B cell (primary cell): ENCODE measurements around the gene THEMIS. TPM values are rescaled to one million over a fixed set of nuclear protein-coding genes. Genes with fewer than 3 reads are reported as not detected.

Experiments
- ATAC-seq: fragments of 200-7000 bp; cut with Tn5 transposase; one replicate; pipeline ENCODE4 v1.10.0; 2021; ENCODE audit warnings: low read depth, mild to moderate bottlenecking, moderate number of reproducible peaks, moderate library complexity
- CTCF ChIA-PET: fragments of 350-600 bp; sonication (Branson Sonifier 250); formaldehyde crosslinking; loops from one replicate; lab custom pipeline; 2021; ENCODE audit warnings: antibody characterized with exemption, inconsistent platforms; lab: Charles Lee
- POLR2A ChIA-PET: fragments of 350-600 bp; sonication (Branson Sonifier 250); formaldehyde crosslinking; loops from one replicate; lab custom pipeline; 2021; ENCODE audit warnings: antibody characterized with exemption; lab: Charles Lee
- DNase-seq: peaks from one replicate; pipeline ENCODE4 v3.0.0; 2013
- H2AFZ ChIP-seq: 2 replicates; pipeline ENCODE4 v1.6.1; 2012; ENCODE audit warnings: mild to moderate bottlenecking, low read depth, low read length; ENCODE audit not compliant: insufficient read depth, poor library complexity, severe bottlenecking
- H3K27ac ChIP-seq, 2 donors: 1 replicate in 1 of 2; 2 replicates in 1 of 2; pipeline ENCODE4 v1.5.1; 2012 to 2013; ENCODE audit warnings: low read length in 2 of 2, mild to moderate bottlenecking in 2 of 2, moderate library complexity in 1 of 2
- H3K27me3 ChIP-seq, 4 experiments: fragments of 200-600 bp in 1 of 4; sonication (generic) in 1 of 4; replicated peaks in 1 of 4; 1 replicate in 2 of 4; 2 replicates in 2 of 4; pipeline versions ENCODE4 v1.6.1 to v1.7.0; 2013 to 2016; ENCODE audit warnings: low read length in 3 of 4, mild to moderate bottlenecking in 2 of 4, mixed read lengths in 1 of 4, moderate library complexity in 1 of 4; ENCODE audit not compliant: insufficient read depth in 4 of 4, control insufficient read depth in 3 of 4; ENCODE audit errors: control extremely low read depth in 1 of 4
- H3K36me3 ChIP-seq, 2 experiments: replicated peaks in 1 of 2; 1 replicate in 1 of 2; 2 replicates in 1 of 2; pipeline versions ENCODE4 v1.6.1 to v1.7.1; 2013; ENCODE audit warnings: low read length in 1 of 2; ENCODE audit not compliant: insufficient read depth in 2 of 2, control insufficient read depth in 1 of 2; ENCODE audit errors: control extremely low read depth in 1 of 2, extremely low read depth in 1 of 2
- H3K4me1 ChIP-seq, 2 donors: fragments of 200-600 bp in 1 of 2; sonication (generic) in 1 of 2; 1 replicate in 1 of 2; 2 replicates in 1 of 2; pipeline versions ENCODE4 v1.5.1 to v1.6.1; 2013 to 2017; ENCODE audit warnings: low read length in 2 of 2; ENCODE audit not compliant: control insufficient read depth in 2 of 2, insufficient read depth in 2 of 2
- H3K4me2 ChIP-seq: replicated peaks from 2 replicates; pipeline ENCODE3; 2012; ENCODE audit warnings: mild to moderate bottlenecking, low read depth, low read length; ENCODE audit not compliant: poor library complexity, severe bottlenecking
- H3K4me3 ChIP-seq, 5 experiments: fragments of 200-600 bp in 1 of 5; sonication (generic) in 1 of 5; 1 replicate in 3 of 5; 2 replicates in 2 of 5; pipeline versions ENCODE4 v1.5.1 to v1.7.0; 2011 to 2016; ENCODE audit warnings: low read length in 4 of 5, mild to moderate bottlenecking in 4 of 5, low read depth in 2 of 5, control low read depth in 1 of 5, moderate library complexity in 1 of 5; ENCODE audit not compliant: insufficient read depth in 1 of 5; ENCODE audit errors: control extremely low read depth in 1 of 5, extremely low read depth in 1 of 5
- H3K79me2 ChIP-seq: fragments of 200-600 bp; sonication (generic); one replicate; pipeline ENCODE4 v1.6.0; 2016; ENCODE audit warnings: low read length; ENCODE audit not compliant: control insufficient read depth, insufficient read depth
- H3K9ac ChIP-seq: fragments of 200-600 bp; sonication (generic); 2 replicates; pipeline ENCODE4 v1.6.1; 2017; ENCODE audit warnings: mild to moderate bottlenecking, low read length, moderate library complexity
- H3K9me3 ChIP-seq, 3 donors: one replicate each; pipeline versions ENCODE4 v1.6.1 to v1.7.1; 2013; ENCODE audit warnings: low read length in 2 of 3; ENCODE audit not compliant: control insufficient read depth in 2 of 3, insufficient read depth in 1 of 3; ENCODE audit errors: control extremely low read depth in 1 of 3
- H4K20me1 ChIP-seq: 2 replicates; pipeline ENCODE4 v1.6.0; 2012; ENCODE audit warnings: mild to moderate bottlenecking, low read length; ENCODE audit not compliant: insufficient read depth, control insufficient read depth, poor library complexity, severe bottlenecking
- H3K27ac Mint-ChIP-seq: one replicate; pipeline ENCODE4 v1.8.0; 2021; ENCODE audit warnings: mixed read lengths
- H3K27me3 Mint-ChIP-seq: one replicate; pipeline ENCODE4 v1.8.0; 2021; ENCODE audit warnings: mixed read lengths
- H3K4me1 Mint-ChIP-seq: one replicate; pipeline ENCODE4 v1.8.0; 2021; ENCODE audit warnings: mixed read lengths
- H3K4me3 Mint-ChIP-seq: one replicate; pipeline ENCODE4 v1.8.0; 2021; ENCODE audit warnings: mixed read lengths
- H3K9me3 Mint-ChIP-seq: one replicate; pipeline ENCODE4 v1.8.0; 2022; ENCODE audit warnings: mixed read lengths; ENCODE audit not compliant: insufficient read depth
- CTCF ChIP-seq: fragments of 200-600 bp; IDR thresholded peaks from one replicate; pipeline ENCODE4 v1.8.0; 2022; ENCODE audit warnings: antibody characterized with exemption, mild to moderate bottlenecking
- EZH2 ChIP-seq: IDR thresholded peaks from 2 replicates; pipeline ENCODE4 v1.6.1; 2012; ENCODE audit warnings: borderline replicate concordance, low read depth, mild to moderate bottlenecking, moderate library complexity, low read length; ENCODE audit not compliant: insufficient read depth, poor library complexity, severe bottlenecking
- WGBS: methylation state at CpG from one replicate; pipeline ENCODE4 v1.1.5; 2013; ENCODE audit warnings: missing lambda C conversion rate; ENCODE audit not compliant: insufficient coverage; 5-methylcytosine and 5-hydroxymethylcytosine counted together
- intact Hi-C: fragments of 100-400 bp; cut with micrococcal nuclease; formaldehyde crosslinking; loops from one replicate; pipeline ENCODE4 v1.10.0; 2022
- polyA plus RNA-seq: library from polyadenylated mRNA; depleted of rRNA; stranded (reverse); fragments of >200 nt; gene quantifications from 2 replicates; pipeline ENCODE4 v1.2.3, GENCODE V29; 2012
- total RNA-seq, 2 donors: library from RNA; stranded (reverse); fragments of 120-200 nt in 1 of 2; gene quantifications; 1 replicate in 1 of 2; 2 replicates in 1 of 2; pipeline versions ENCODE4 v1.2.3 to v1.2.4, GENCODE V29; 2013 to 2022

The THEMIS gene
- total and polyA plus RNA-seq, 2 donors (not counting 1 experiment from before 2014, with no cell fraction given): 0.10 to 0.30 TPM

- no CpG with 5 or more reads among the region's 2 CpGs for WGBS
- Mint-ChIP-seq H3K9me3 (no peaks in the 10 kb centered on the region), H3K4me3 (no peak overlapping the region), H3K4me1 (no peaks in the 10 kb centered on the region), H3K27ac (no peak overlapping the region), H3K27me3 (no peaks in the 10 kb centered on the region)
- Histone ChIP-seq H4K20me1 (no peaks in the 10 kb centered on the region), H3K27ac (no peak overlapping the region), H3K36me3 (no peaks in the 10 kb centered on the region), H3K9me3 (no peaks in the 10 kb centered on the region), H3K4me2 (no peak overlapping the region), H3K4me1 (no peaks in the 10 kb centered on the region), H3K4me3 (no peak overlapping the region), H3K27me3 (no peaks in the 10 kb centered on the region), H2AFZ (no peak overlapping the region), H3K79me2 (no peaks in the 10 kb centered on the region), H3K9ac (no peak overlapping the region)
- POLR2A ChIA-PET: no interaction called here
- CTCF ChIA-PET: no interaction called here
- intact Hi-C loops: no loop called here
- TF ChIP-seq EZH2 (no peak), CTCF (no peak)
- ATAC-seq (no peak), DNase-seq (no peak)
These were observed 40.1 kb downstream of the THEMIS start for GRCh38 chr6:127860723-127861122.

GRCh38 chr6:127859956-127860355 lies 40.9 kb downstream of the THEMIS start:
- Histone ChIP-seq H2AFZ (no peak overlapping the region), H3K79me2 (no peaks in the 10 kb centered on the region), H3K27me3 (no peaks in the 10 kb centered on the region), H3K27ac (no peak overlapping the region), H3K4me3 (no peak overlapping the region), H3K9me3 (no peaks in the 10 kb centered on the region), H3K9ac (no peak overlapping the region), H3K4me1 (no peaks in the 10 kb centered on the region), H4K20me1 (no peaks in the 10 kb centered on the region), H3K36me3 (no peaks in the 10 kb centered on the region), H3K4me2 (no peak overlapping the region)
- TF ChIP-seq EZH2: no peak
- TF ChIP-seq CTCF: no peak
- ChIA-PET POLR2A (no interaction called here), CTCF (no interaction called here)
- H3K4me3 Mint-ChIP-seq: no peak overlapping the region
- no peaks in the 10 kb centered on the region for H3K4me1 Mint-ChIP-seq
- no peaks in the 10 kb centered on the region for H3K27me3 Mint-ChIP-seq
- no CpG with 5 or more reads among the region's 2 CpGs for WGBS
- DNase-seq (no peak), ATAC-seq (no peak)
- H3K9me3 Mint-ChIP-seq: no peaks in the 10 kb centered on the region
- H3K27ac Mint-ChIP-seq: no peak overlapping the region
- intact Hi-C loops: no loop called here
